ENCODE data around the gene AKAP8L. TPM values are rescaled to one million over a fixed set of nuclear protein-coding genes. Genes with fewer than 3 reads are reported as not detected.

The AKAP8L gene
- total RNA-seq, 2 donors from 2014 or later = 190 to 237 TPM

GRCh38 chr19:15461694-15462093 is 42.9 kb upstream of the AKAP8L start:
- Mint-ChIP-seq H3K9me3 (no peaks in the 10 kb centered on the region), H3K4me1 (no peaks in the 10 kb centered on the region), H3K36me3 (ENCODE audit: low read depth) (no peaks in the 10 kb centered on the region), H3K4me3 (no peak overlapping the region), H3K27me3 (ENCODE audit: insufficient read depth) (peaks cover 77% of the 10 kb centered on the region), H3K27ac (no peak overlapping the region)
- H3K9ac ChIP-seq (ENCODE audit: extremely low read depth, low read length, poor library complexity, severe bottlenecking) = no peak overlapping the region
- no peak overlapping the region for H3K4me3 ChIP-seq (ENCODE audit: low read length)
- H3K36me3 ChIP-seq (ENCODE audit: control insufficient read depth, insufficient read depth, low read length) = no peaks in the 10 kb centered on the region
- 74% methylated on average over 2 of the region's 2 CpGs; no CpG with 5 or more reads in 1 of the 2 experiments for WGBS, 2 experiments (ENCODE audit: insufficient coverage in 1 of 2, insufficient read length in 1 of 2)
- no peaks in the 10 kb centered on the region for H3K4me1 ChIP-seq (ENCODE audit: control insufficient read depth, insufficient read depth, low read length)
- DNase-seq = no peak
- H3K9me3 ChIP-seq (ENCODE audit: control insufficient read depth, low read length) = no peaks in the 10 kb centered on the region
- peaks cover 37% of the 10 kb centered on the region for H3K27me3 ChIP-seq (ENCODE audit: control insufficient read depth, insufficient read depth, low read length, poor library complexity, severe bottlenecking)
- no peak overlapping the region for H3K27ac ChIP-seq (ENCODE audit: low read depth, low read length)
- TF ChIP-seq CTCF (conservative IDR thresholded peaks at IDR 0.05) = no peak

- no peaks in the 10 kb centered on the region for H3K9me3 Mint-ChIP-seq
- Histone ChIP-seq H3K36me3 (ENCODE audit: control insufficient read depth, insufficient read depth, low read length) (no peaks in the 10 kb centered on the region), H3K4me1 (ENCODE audit: control insufficient read depth, insufficient read depth, low read length) (no peaks in the 10 kb centered on the region), H3K9ac (ENCODE audit: extremely low read depth, low read length, poor library complexity, severe bottlenecking) (no peak overlapping the region), H3K4me3 (ENCODE audit: low read length) (no peak overlapping the region), H3K27ac (ENCODE audit: low read depth, low read length) (no peak overlapping the region), H3K9me3 (ENCODE audit: control insufficient read depth, low read length) (no peaks in the 10 kb centered on the region), H3K27me3 (ENCODE audit: control insufficient read depth, insufficient read depth, low read length, poor library complexity, severe bottlenecking) (peaks cover 75% of the 10 kb centered on the region)
- no peak overlapping the region for H3K4me3 Mint-ChIP-seq
- H3K27ac Mint-ChIP-seq = no peak overlapping the region
- WGBS, 2 experiments (ENCODE audit: insufficient coverage in 1 of 2, insufficient read length in 1 of 2) = 48 to 65% methylated on average over 22 to 54 of the region's 54 CpGs
- peaks cover 94% of the 10 kb centered on the region for H3K27me3 Mint-ChIP-seq (ENCODE audit: insufficient read depth)
- no peak for TF ChIP-seq CTCF (conservative IDR thresholded peaks at IDR 0.05)
- DNase-seq = no peak
- H3K36me3 Mint-ChIP-seq (ENCODE audit: low read depth) = no peaks in the 10 kb centered on the region
- H3K4me1 Mint-ChIP-seq = no peaks in the 10 kb centered on the region
Measured at GRCh38 chr19:15457701-15458484, 39.1 kb upstream of the AKAP8L start.

GRCh38 chr19:15456871-15457700 is 38.3 kb upstream of the AKAP8L start:
- H3K4me1 Mint-ChIP-seq = no peaks in the 10 kb centered on the region
- peaks cover 81% of the 10 kb centered on the region for H3K27me3 ChIP-seq (ENCODE audit: control insufficient read depth, insufficient read depth, low read length, poor library complexity, severe bottlenecking)
- no peak overlapping the region for H3K4me3 ChIP-seq (ENCODE audit: low read length)
- H3K9me3 Mint-ChIP-seq = no peaks in the 10 kb centered on the region
- 11 to 14% methylated on average over 20 to 86 of the region's 86 CpGs for WGBS, 2 experiments (ENCODE audit: insufficient coverage in 1 of 2, insufficient read length in 1 of 2)
- H3K9ac ChIP-seq (ENCODE audit: extremely low read depth, low read length, poor library complexity, severe bottlenecking) = no peak overlapping the region
- H3K27ac Mint-ChIP-seq = no peak overlapping the region
- no peak overlapping the region for H3K27ac ChIP-seq (ENCODE audit: low read depth, low read length)
- H3K36me3 Mint-ChIP-seq (ENCODE audit: low read depth) = no peaks in the 10 kb centered on the region
- TF ChIP-seq CTCF (conservative IDR thresholded peaks at IDR 0.05) = no peak
- no peaks in the 10 kb centered on the region for H3K36me3 ChIP-seq (ENCODE audit: control insufficient read depth, insufficient read depth, low read length)
- no peaks in the 10 kb centered on the region for H3K4me1 ChIP-seq (ENCODE audit: control insufficient read depth, insufficient read depth, low read length)
- H3K4me3 Mint-ChIP-seq = no peak overlapping the region
- H3K27me3 Mint-ChIP-seq (ENCODE audit: insufficient read depth) = peaks cover 93% of the 10 kb centered on the region
- no peaks in the 10 kb centered on the region for H3K9me3 ChIP-seq (ENCODE audit: control insufficient read depth, low read length)
- DNase-seq = peak; percentile 98

Measured in endodermal cell (in vitro differentiated cells).